ENCODE results near the gene RNF103.

RNF103 gene

DNA sequence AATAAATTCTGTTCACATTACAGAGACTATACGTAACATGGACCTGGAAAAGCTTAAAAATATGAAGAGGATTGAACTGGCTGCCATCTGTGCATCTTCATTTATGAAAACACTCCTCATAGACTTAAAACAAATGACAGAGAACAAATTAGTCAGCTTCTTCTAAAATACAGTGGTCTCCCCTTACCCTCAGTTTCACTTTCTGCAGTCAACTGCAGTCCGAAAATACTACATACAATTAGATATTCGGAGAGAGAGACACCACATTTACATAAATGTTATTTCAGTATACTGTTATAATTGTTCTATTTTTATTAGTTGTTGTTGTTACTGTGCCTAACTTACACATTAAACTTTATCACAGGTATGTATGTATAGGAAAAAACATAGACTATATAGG, 6.5 kb downstream of the RNF103 start:
- TF ChIP-seq EGR1 (IDR thresholded peaks at IDR 0.05) (no peak), RAD21 (IDR thresholded peaks at IDR 0.05; ENCODE audit: low read depth) (no peak), CREB1 (IDR thresholded peaks at IDR 0.05; ENCODE audit: low read depth) (no peak), ZBTB7A (IDR thresholded peaks at IDR 0.05; ENCODE audit: low read depth) (no peak), TEAD4 (IDR thresholded peaks at IDR 0.05) (no peak), NFIC (IDR thresholded peaks at IDR 0.05) (no peak), EP300 (IDR thresholded peaks at IDR 0.05; ENCODE audit: borderline replicate concordance) (no peak), YY1 (IDR thresholded peaks at IDR 0.05; ENCODE audit: low read depth) (no peak), FOXM1 (IDR thresholded peaks at IDR 0.05; ENCODE audit: borderline replicate concordance, low read depth) (no peak), CEBPB (IDR thresholded peaks at IDR 0.05) (no peak), TAF1 (IDR thresholded peaks at IDR 0.05; ENCODE audit: low read depth) (no peak), TCF12 (IDR thresholded peaks at IDR 0.05; ENCODE audit: low read depth) (no peak)
- TF ChIP-seq, protein P1, sequence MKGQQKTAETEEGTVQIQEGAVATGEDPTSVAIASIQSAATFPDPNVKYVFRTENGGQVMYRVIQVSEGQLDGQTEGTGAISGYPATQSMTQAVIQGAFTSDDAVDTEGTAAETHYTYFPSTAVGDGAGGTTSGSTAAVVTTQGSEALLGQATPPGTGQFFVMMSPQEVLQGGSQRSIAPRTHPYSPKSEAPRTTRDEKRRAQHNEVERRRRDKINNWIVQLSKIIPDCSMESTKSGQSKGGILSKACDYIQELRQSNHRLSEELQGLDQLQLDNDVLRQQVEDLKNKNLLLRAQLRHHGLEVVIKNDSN (IDR thresholded peaks at IDR 0.05): no peak
- TF ChIP-seq, protein P2, sequence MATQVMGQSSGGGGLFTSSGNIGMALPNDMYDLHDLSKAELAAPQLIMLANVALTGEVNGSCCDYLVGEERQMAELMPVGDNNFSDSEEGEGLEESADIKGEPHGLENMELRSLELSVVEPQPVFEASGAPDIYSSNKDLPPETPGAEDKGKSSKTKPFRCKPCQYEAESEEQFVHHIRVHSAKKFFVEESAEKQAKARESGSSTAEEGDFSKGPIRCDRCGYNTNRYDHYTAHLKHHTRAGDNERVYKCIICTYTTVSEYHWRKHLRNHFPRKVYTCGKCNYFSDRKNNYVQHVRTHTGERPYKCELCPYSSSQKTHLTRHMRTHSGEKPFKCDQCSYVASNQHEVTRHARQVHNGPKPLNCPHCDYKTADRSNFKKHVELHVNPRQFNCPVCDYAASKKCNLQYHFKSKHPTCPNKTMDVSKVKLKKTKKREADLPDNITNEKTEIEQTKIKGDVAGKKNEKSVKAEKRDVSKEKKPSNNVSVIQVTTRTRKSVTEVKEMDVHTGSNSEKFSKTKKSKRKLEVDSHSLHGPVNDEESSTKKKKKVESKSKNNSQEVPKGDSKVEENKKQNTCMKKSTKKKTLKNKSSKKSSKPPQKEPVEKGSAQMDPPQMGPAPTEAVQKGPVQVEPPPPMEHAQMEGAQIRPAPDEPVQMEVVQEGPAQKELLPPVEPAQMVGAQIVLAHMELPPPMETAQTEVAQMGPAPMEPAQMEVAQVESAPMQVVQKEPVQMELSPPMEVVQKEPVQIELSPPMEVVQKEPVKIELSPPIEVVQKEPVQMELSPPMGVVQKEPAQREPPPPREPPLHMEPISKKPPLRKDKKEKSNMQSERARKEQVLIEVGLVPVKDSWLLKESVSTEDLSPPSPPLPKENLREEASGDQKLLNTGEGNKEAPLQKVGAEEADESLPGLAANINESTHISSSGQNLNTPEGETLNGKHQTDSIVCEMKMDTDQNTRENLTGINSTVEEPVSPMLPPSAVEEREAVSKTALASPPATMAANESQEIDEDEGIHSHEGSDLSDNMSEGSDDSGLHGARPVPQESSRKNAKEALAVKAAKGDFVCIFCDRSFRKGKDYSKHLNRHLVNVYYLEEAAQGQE (IDR thresholded peaks at IDR 0.05; ENCODE audit: low read depth): no peak
- TF ChIP-seq, protein P3, sequence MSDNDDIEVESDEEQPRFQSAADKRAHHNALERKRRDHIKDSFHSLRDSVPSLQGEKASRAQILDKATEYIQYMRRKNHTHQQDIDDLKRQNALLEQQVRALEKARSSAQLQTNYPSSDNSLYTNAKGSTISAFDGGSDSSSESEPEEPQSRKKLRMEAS (IDR thresholded peaks at IDR 0.05): no peak

DNA sequence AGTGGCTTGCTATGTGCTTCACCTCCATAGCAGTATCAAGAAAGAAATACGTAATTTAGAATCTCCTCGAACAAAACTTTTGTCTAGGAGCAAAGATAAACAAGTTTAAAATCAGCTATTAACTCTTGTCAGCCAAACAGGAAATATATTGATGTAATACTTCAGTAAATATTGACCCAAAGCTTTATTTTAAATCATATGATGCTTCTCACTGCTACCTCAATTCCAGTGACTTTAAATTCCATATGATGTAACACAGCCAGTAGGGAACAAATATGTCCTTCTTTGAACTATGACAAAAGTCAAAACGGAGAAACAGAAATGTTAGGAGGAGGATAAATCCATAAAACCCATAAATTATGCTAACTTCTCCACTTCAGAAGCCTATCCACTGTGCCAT, 7.2 kb downstream of the RNF103 start:
- TF ChIP-seq, protein P1 (IDR thresholded peaks at IDR 0.05): no peak
- no peak for TF ChIP-seq RAD21 (IDR thresholded peaks at IDR 0.05; ENCODE audit: low read depth)

DNA sequence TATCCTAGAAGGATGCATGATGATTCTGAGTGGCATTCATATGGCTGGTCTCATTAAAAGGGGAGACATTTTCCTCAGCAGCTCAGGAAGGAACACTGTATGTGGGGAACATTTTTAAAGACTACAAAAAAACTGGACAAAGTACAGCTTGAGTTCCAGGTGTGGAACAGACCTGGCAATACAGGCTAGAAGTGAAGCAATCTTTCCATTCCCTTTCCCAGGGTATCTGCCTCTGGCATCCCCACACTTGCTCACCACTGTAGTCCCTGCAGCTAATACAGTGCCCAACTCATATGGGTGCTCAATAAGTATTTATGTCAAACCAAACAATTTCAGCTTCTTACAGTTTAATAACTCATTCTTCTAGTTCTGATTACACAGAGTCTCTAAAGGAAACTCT, 8.1 kb downstream of the RNF103 start:
- no peak for TF ChIP-seq TCF12 (IDR thresholded peaks at IDR 0.05; ENCODE audit: low read depth)
- TF ChIP-seq, protein P2 (IDR thresholded peaks at IDR 0.05; ENCODE audit: low read depth): no peak
- no peak for TF ChIP-seq CEBPB (IDR thresholded peaks at IDR 0.05)
- no peak for TF ChIP-seq CREB1 (IDR thresholded peaks at IDR 0.05; ENCODE audit: low read depth)
- TF ChIP-seq, protein P3 (IDR thresholded peaks at IDR 0.05): no peak
- no peak for TF ChIP-seq FOXM1 (IDR thresholded peaks at IDR 0.05; ENCODE audit: borderline replicate concordance, low read depth)
- no peak for TF ChIP-seq YY1 (IDR thresholded peaks at IDR 0.05; ENCODE audit: low read depth)
- no peak for TF ChIP-seq ZBTB7A (IDR thresholded peaks at IDR 0.05; ENCODE audit: low read depth)
- TF ChIP-seq, protein P1 (IDR thresholded peaks at IDR 0.05): no peak
- TF ChIP-seq TAF1 (IDR thresholded peaks at IDR 0.05; ENCODE audit: low read depth): no peak
- TF ChIP-seq EGR1 (IDR thresholded peaks at IDR 0.05): no peak
- TF ChIP-seq NFIC (IDR thresholded peaks at IDR 0.05): no peak
- no peak for TF ChIP-seq RAD21 (IDR thresholded peaks at IDR 0.05; ENCODE audit: low read depth)
- TF ChIP-seq TEAD4 (IDR thresholded peaks at IDR 0.05): no peak
- no peak for TF ChIP-seq EP300 (IDR thresholded peaks at IDR 0.05; ENCODE audit: borderline replicate concordance)

DNA sequence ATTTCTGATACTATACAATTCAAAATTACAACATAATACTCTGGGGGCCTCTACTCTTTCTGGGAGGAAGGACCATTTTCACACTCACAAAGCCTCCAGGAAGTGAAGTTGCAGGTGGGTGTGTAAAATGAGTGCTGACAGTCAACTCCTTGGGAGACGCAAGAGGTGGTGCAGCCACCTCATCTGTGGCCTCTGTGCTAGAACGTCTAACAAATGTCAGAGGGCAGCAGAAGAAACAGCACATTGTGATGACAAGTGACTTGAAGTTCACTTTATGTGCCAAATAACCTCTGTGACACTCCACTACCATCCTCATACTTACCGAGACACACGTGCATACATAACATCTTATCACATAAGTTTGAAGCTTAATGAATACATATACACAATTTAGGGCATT, 10.2 kb downstream of the RNF103 start:
- TF ChIP-seq NFIC (IDR thresholded peaks at IDR 0.05) (no peak), TAF1 (IDR thresholded peaks at IDR 0.05; ENCODE audit: low read depth) (no peak), YY1 (IDR thresholded peaks at IDR 0.05; ENCODE audit: low read depth) (no peak), EGR1 (IDR thresholded peaks at IDR 0.05) (no peak), ZBTB7A (IDR thresholded peaks at IDR 0.05; ENCODE audit: low read depth) (no peak), RAD21 (IDR thresholded peaks at IDR 0.05; ENCODE audit: low read depth) (no peak), EP300 (IDR thresholded peaks at IDR 0.05; ENCODE audit: borderline replicate concordance) (no peak), TEAD4 (IDR thresholded peaks at IDR 0.05) (no peak), FOXM1 (IDR thresholded peaks at IDR 0.05; ENCODE audit: borderline replicate concordance, low read depth) (no peak), CEBPB (IDR thresholded peaks at IDR 0.05) (no peak), TCF12 (IDR thresholded peaks at IDR 0.05; ENCODE audit: low read depth) (no peak), CREB1 (IDR thresholded peaks at IDR 0.05; ENCODE audit: low read depth) (no peak)
- TF ChIP-seq, protein P3 (IDR thresholded peaks at IDR 0.05): no peak
- TF ChIP-seq, protein P1 (IDR thresholded peaks at IDR 0.05): no peak
- TF ChIP-seq, protein P2 (IDR thresholded peaks at IDR 0.05; ENCODE audit: low read depth): no peak
